GM11168 (cell line): ENCODE results near the gene KIT.

Source experiments
- in situ Hi-C: fragments of 300-500 bp; cut with MboI; formaldehyde crosslinking; loops from one replicate; pipeline ENCODE4 v1.12.0; 2022; ENCODE audit warnings: low sequenced_read_pairs; ENCODE audit not compliant: unreplicated experiment

Gene KIT

DNA sequence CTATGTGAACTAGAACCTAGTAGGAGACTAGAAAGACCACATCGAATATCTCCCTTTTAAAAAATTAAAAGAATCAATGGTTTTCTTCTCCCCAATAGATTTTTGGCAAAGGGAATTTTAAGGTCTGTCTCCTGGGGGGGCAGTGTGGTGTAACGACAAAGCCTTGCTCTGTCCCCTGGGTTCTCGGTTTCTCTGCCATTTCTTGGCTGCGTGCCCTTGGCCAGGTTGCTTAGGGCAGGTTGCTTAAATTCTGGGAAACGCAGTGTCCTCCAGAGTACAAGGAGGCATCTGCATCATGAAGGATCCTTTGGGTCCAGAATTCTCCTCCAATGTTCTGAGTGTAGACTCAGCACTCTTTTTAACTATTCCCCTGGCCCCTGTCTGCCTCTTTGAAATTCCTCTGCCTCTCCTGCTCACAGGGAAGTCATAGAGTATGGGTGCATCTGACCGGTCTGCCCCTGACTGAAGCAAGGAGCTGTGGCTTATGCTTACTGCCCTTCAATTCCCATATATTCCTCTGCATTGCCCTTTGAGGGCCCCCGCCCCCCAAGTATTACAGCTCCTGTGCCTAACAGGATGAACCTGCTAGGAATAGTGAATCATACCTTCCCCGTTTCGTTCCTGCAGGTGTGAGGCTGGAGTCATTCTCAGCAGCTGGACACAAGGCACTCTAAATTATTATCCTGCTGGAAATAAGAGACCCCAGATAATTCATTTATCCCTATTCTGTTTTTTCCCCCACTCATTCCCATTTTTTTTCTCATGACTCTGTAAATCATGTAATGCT, 2.2 kb downstream of the KIT start:
- in situ Hi-C loops = no loop called here

DNA sequence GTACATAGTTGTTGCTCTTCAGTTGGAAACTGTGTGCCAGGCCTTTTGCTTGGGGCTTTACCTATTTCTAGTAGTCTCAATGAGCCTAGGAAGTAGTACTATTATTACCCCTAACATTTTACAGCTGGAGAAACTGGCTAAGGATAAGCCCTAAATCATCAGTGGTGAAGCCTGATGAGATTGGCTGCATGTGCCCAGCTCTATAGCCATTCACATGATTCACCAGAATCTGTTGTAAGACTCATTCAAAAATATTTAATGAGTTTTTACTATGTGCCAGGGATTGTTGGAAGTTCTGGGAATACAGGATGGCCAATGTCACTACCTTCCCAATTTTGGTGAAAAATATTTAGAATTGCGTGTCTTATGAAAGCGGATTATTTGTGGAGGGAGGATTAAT, 2.8 kb downstream of the KIT start:
- in situ Hi-C loops = no loop called here

DNA sequence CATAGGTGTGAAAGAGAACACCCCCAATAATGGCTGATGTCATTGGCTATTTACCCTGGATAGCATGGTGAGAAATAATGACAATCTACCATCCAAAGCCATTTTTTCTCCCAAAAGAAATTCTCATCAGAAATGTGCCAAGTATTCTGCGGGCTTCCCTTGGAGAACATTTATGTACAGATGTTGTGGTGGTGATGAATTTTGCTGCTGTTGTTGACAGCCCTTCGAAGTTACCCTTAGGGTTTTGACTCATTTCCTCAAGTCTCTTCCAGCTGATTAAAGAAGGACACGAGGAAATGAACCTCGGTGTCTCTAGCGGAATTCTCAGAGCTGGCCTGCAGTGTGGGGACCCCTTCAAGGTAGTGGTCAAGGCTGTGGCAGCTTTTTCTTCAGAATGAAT, 3.4 kb downstream of the KIT start:
- in situ Hi-C loops = no loop called here

GRCh38 chr4:54661686-54662085, 3.9 kb downstream of the KIT start:
- in situ Hi-C loops = no loop called here

- in situ Hi-C loops = no loop called here
These were observed 4.4 kb downstream of the KIT start for GRCh38 chr4:54662123-54662522.

- in situ Hi-C loops = no loop called here
These were observed 5.3 kb downstream of the KIT start for GRCh38 chr4:54662901-54663585.

DNA sequence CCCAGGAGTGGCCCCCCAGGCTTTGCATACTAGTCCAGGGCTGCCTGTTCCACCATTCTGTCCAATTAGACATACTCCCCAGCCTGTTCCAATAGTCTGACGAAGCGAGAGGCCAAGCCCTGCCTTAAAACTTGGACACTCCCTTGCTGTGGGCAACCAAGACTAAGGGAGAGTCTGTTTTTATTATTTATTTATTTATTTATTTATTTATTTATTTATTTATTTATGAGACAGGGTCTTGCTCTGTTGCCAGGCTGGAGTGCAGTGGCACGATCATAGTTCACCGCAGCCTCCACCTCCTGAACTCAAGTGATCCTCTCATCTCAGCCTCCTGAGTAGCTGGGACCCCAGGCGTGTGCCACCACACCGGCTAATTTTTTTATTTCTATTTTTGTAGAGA, 6.6 kb downstream of the KIT start:
- in situ Hi-C loops = no loop called here

DNA sequence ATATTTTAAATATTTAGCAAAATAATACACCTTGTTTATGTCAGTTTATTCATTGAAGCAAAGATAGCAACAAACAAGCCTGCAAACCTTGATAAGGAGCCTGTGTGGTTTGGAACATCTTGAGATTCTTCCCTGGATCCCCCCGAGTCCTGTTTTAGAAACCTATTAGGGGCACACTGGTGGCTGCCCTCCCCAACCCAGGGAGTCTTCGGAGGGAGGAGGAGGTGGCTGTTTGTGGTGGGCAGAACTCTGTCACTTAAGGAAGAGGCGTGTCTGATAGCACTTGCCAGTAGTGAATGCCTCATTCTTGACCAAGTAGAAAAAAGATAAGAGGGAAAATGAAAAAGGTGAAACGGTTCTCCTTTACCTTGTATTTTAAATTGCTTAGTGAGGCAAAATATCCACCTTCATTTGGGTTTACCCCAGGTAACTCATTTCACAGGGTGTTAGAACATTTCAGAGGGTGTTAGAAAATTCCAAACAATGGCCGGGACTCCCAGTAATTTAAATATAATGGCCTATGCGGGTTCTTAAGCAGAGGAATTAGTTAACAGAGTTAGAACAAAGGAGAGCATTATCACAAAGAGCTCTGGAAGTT, 10.4 kb downstream of the KIT start:
- in situ Hi-C loops = no loop called here

DNA sequence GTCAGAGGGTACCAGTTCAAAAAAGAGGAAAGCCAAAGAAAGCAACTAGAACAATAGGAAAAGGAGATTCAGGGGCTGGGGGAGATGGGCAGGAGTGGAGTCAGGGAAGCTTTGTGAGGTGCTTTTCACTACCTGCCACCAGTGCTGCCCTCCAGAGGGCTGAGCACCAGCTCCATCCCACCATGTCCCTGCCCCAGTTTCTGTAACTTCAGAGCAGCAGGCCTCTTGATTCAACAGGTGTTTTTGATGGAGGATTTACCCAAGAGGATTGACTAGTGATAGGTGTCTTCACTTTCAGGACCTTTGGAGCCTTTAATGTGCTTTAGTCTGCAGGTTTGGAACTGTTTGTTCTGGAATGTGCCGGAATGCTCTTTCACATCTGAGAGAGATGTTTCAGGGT, 12.1 kb downstream of the KIT start:
- in situ Hi-C loops = no loop called here

DNA sequence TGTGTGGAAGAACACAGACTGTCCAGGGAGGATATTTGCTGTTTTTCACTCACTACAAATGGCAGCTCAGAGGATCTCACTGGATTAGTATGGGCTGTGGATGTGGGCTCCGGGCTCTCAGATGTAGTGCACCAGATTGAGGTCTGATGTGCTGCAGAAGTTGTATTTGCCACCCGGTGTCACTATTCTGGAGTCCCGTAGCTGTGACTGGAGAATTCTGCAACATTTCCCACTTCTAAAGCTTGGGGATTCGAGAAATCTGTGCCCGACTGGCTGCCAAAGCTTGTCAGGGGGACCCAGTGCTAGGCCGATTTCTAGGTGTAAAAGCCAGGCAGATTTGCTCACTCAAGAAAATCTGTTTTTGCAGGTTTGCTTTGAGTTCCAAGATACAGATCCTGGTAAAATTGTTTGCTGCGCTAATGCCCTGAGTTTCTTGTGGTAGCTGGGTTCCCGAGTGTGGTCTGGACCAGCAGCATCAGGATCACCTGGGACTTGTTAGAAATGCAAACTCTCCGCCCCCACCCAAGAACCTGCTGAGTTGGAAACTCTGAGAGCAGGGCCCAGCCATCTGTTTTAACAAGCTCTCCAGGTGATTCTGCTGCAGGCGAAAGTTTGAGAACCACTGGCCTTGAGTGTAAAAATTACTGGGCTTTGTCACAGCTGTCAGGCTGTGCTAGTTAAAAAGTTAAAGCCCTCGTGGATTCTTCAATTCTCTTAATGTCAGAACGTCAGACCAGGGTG, 18.1 kb downstream of the KIT start:
- in situ Hi-C loops = no loop called here

DNA sequence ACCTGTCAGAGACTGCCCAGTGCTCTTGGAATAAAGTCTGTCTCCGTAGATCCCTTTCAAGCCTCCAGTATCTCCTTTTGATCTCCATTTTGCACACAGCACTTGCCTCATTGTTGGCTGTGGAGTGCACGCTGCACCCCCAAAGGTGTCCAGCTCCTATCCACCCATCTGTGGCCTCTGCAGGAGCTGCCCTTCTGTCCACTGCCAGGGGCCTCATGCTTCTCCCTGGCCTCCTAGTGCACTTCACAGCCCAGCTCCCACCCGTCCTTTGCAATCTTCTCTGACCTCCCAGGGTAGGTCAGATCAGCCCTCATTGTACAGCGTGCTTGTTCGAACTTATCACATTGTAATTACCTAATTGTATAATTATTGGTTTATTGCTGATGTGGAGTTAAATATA, 18.9 kb downstream of the KIT start:
- in situ Hi-C loops = no loop called here

- in situ Hi-C loops = no loop called here
These were observed 19.7 kb downstream of the KIT start for GRCh38 chr4:54677416-54677815.

DNA sequence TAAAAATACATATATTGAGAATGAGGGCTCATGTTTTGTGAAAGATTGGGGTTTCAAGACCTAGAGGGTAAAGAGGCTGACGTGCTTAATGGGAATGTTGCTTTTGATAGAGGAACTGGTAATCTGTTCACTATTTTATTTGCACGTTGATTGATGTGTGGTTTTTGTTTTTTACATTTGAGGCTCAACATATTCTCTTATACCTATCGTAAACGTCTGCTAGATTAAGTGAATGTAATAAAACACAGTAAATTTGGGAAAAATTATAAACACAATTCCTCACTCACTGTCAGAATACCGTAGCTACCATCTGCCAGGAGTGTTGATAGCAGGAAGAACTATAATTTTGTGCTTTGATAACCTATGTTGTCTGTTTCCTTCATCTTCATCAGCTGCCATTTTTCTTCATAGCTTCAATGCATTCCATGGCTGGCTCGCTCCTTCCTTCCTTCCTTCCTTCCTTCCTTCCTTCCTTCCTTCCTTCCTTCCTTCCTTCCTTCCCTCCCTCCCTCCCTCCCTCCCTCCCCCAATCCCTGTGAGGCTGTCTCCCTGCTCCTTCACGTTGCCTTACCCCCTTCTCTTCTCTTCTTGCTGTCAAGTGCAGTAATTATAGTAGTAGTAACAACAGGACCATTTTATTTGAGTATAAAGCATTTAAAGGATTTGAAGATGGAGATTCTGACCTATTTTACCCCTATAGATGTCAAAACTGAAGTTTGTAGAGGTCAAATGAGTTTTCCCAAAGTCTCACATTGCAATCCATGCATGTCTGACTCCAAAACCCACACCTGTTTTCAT, 20.3 kb downstream of the KIT start:
- in situ Hi-C loops = no loop called here

DNA sequence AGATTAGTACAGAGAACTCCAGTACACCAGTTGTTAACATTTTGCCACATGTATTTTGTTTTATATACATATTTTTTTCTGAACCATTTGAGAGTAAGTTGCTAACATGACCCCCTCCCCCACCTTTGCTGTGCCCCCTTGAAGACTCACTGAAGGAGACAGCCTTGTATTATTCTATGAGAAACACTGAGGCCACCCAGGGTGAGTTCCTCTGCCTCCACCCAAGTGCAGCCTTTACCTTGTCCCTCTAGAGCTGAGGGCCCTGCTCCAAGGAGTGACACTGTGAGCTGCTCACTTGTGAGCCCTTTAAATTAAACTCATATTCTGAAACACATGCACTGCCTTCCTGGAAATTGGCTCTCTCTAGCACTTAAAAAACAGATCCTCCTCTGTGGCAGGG, 21.1 kb downstream of the KIT start:
- in situ Hi-C loops = no loop called here

GRCh38 chr4:54679813-54680212, 22.1 kb downstream of the KIT start:
- in situ Hi-C loops = no loop called here

DNA sequence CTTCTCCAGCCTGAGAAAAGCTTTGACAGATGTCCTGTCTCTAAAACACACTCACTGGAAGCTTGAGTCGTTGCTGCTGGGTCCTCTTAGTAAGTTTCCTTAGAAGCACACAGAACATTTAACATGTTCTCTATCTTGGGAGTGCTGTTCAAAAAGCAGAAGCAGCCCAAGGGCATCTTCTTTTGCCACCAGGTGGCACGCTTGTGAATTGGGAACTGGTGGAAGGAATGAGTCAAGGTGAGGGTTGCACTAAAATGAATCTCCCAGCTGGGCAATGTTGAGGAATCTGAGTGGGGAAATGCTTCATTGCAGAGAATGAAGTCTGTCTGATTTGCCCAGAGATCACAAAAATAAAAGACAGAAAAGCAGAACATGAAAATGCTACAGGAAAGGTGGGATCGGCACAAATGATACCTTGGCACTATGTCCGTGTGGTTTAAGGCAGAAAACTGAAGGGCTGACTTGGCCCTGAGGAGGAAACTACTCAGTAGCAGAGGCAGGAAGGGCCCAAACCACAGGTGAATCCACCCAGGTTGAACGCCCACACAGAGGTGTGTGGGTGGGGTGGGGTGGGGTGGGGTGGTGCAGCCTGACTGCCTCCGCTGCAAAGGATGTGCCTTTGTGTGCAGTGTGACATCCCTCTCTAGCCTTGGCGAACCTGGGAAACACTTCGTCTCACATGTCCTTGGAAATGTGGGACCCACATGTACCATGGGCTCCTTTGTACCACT, 26.0 kb downstream of the KIT start:
- in situ Hi-C loops = no loop called here

GRCh38 chr4:54685810-54686209, 28.1 kb downstream of the KIT start:
- in situ Hi-C loops = no loop called here

DNA sequence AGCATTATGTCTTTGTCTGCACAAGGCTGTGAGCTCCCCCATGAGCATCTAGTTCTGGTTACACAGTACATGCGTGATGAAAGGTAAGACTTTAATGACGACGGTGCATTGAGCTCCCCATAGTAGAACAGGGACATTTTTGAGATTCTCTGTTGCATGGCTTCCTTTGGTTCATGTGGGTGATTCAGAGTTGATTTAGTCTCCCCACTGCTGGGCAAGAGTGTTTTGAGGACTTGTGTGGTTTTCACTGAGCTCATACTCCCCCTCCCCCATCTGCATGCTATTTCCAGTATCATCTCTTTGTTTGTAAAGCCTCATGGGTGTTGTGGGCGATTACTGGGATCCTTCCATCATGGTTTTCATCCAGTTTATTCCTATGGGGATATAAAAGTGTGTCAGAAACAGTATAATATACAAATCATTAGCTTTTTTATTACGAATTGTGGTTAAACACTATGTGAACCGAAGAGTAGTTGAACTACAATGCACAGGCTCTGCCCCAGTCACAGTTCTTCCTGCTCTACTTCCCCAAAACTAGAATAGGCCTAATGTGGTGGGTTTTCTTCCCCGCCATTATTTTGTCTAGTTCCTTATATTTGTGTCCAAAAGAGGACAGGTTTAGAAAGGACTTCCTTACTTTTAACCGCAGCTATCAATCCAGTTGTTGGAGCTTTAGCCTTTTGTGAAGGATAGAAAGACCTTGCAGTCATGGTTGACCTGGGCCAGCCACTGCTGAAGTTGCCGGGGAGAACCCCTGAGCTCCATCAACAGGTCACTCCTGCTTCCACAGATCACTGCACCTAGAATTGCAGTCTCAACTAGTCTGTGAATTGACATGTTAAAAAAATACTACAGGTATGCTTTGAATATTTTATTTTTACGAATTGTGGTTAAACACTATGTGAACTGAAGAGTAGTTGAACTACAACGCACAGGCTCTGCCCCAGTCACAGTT, 30.4 kb downstream of the KIT start:
- in situ Hi-C loops = no loop called here
